CD4-positive, alpha-beta T cell (primary cell): Measurements from ENCODE around the gene CA4. TPM values are rescaled to one million over a fixed set of nuclear protein-coding genes. Genes with fewer than 3 reads are reported as not detected.

Experiments used
- ATAC-seq: fragments of 200-7000 bp; cut with Tn5 transposase; one replicate; pipeline ENCODE4 v1.10.0; 2022; ENCODE audit warnings: mild to moderate bottlenecking; ENCODE audit not compliant: poor library complexity
- CTCF ChIA-PET: fragments of 350-600 bp; sonication (Branson Sonifier 250); formaldehyde crosslinking; loops from one replicate; lab custom pipeline; 2021; ENCODE audit warnings: antibody characterized with exemption, inconsistent platforms; lab: Charles Lee
- POLR2A ChIA-PET: fragments of 350-600 bp; sonication (Branson Sonifier 250); formaldehyde crosslinking; loops from one replicate; lab custom pipeline; 2021; ENCODE audit warnings: antibody characterized with exemption, inconsistent platforms; lab: Charles Lee
- DNase-seq, 14 experiments: peaks; one replicate each; pipeline ENCODE4 v3.0.0-alpha.2; 2013 to 2020; ENCODE audit warnings: mixed read lengths in 2 of 14
- H3K27ac ChIP-seq, 2 donors: one replicate each; pipeline versions ENCODE4 v1.5.1 to v1.7.0; 2013; ENCODE audit warnings: low read length in 2 of 2, low read depth in 1 of 2, mild to moderate bottlenecking in 1 of 2
- H3K27me3 ChIP-seq, 2 experiments: 1 replicate in 1 of 2; 2 replicates in 1 of 2; pipeline versions ENCODE4 v1.6.1 to v1.7.0; 2013; ENCODE audit warnings: low read length in 2 of 2, control low read depth in 1 of 2, mild to moderate bottlenecking in 1 of 2, moderate library complexity in 1 of 2; ENCODE audit not compliant: insufficient read depth in 2 of 2, control insufficient read depth in 1 of 2
- H3K36me3 ChIP-seq: one replicate; pipeline ENCODE4 v1.6.1; 2013; ENCODE audit warnings: low read length, control low read depth; ENCODE audit not compliant: insufficient read depth
- H3K4me1 ChIP-seq: one replicate; pipeline ENCODE4 v1.6.1; 2013; ENCODE audit warnings: low read length, control low read depth; ENCODE audit not compliant: insufficient read depth
- H3K4me3 ChIP-seq: one replicate; pipeline ENCODE4 v1.5.1; 2013; ENCODE audit warnings: mild to moderate bottlenecking, low read length, moderate library complexity
- H3K9me3 ChIP-seq, 2 experiments: 1 replicate in 1 of 2; 2 replicates in 1 of 2; pipeline versions ENCODE4 v1.6.1 to v1.7.0; 2013; ENCODE audit warnings: low read length in 2 of 2, mild to moderate bottlenecking in 2 of 2, control low read depth in 1 of 2, moderate library complexity in 1 of 2; ENCODE audit not compliant: control insufficient read depth in 1 of 2, insufficient read depth in 1 of 2
- H3K27ac Mint-ChIP-seq: one replicate; pipeline ENCODE4 v1.8.0; 2020; ENCODE audit warnings: mixed read lengths
- H3K27me3 Mint-ChIP-seq: one replicate; pipeline ENCODE4 v1.8.0; 2021; ENCODE audit warnings: mixed read lengths
- H3K36me3 Mint-ChIP-seq: one replicate; pipeline ENCODE4 v1.8.0; 2021; ENCODE audit warnings: low read depth, mixed read lengths
- H3K4me1 Mint-ChIP-seq: one replicate; pipeline ENCODE4 v1.8.0; 2021; ENCODE audit warnings: low read depth, mixed read lengths
- H3K4me3 Mint-ChIP-seq: one replicate; pipeline ENCODE4 v1.8.0; 2020; ENCODE audit warnings: mild to moderate bottlenecking, mixed read lengths
- H3K9me3 Mint-ChIP-seq: one replicate; pipeline ENCODE4 v1.8.0; 2020; ENCODE audit warnings: mixed read lengths
- CTCF ChIP-seq: fragments of 200-600 bp; IDR thresholded peaks from one replicate; pipeline ENCODE4 v1.8.0; 2022; ENCODE audit warnings: antibody characterized with exemption, mild to moderate bottlenecking
- intact Hi-C, 2 experiments: fragments of 100-400 bp; cut with DNase I in 1 of 2; cut with micrococcal nuclease in 1 of 2; formaldehyde crosslinking; loops; one replicate each; pipeline versions ENCODE4 v1.15.1 to v1.9.0; 2023 to 2025; cut with DNase I, micrococcal nuclease
- total RNA-seq, 174 experiments: library from RNA in 2 of 174; stranded (reverse) in 2 of 174; gene quantifications; one replicate each; pipeline ENCODE4 v1.2.3 and lab custom pipeline; 2021 to 2026

CA4 gene
- total RNA-seq, 2 experiments from 2014 or later = not detected

- no peak overlapping the region for H3K27ac Mint-ChIP-seq
- POLR2A ChIA-PET = no interaction called here
These were observed 41.1 kb upstream of the CA4 start for GRCh38 chr17:60108712-60109111.

GRCh38 chr17:60109161-60109560, 40.6 kb upstream of the CA4 start:
- ATAC-seq (no peak), DNase-seq (no peak)
- Mint-ChIP-seq H3K27ac (no peak overlapping the region), H3K4me1 (no peaks in the 10 kb centered on the region), H3K27me3 (peaks cover 50% of the 10 kb centered on the region), H3K36me3 (no peaks in the 10 kb centered on the region), H3K9me3 (no peaks in the 10 kb centered on the region), H3K4me3 (no peak overlapping the region)
- Histone ChIP-seq H3K27me3 (peaks cover 0 to 13% of the 10 kb centered on the region in 2 experiments), H3K4me1 (no peaks in the 10 kb centered on the region), H3K4me3 (no peak overlapping the region), H3K27ac (no peak overlapping the region), H3K36me3 (no peaks in the 10 kb centered on the region), H3K9me3 (no peaks in the 10 kb centered on the region)
- ChIA-PET CTCF (interaction anchor here (0.9 kb wide), 1 partner anchor 34 kb away, joined by 3 read pairs; no protein-coding TSS in a partner anchor), POLR2A (no interaction called here)
- no peak for TF ChIP-seq CTCF
- intact Hi-C loops = loop anchor here (5.0 to 10.0 kb wide), 2 partner anchors 326 to 328 kb away; no protein-coding TSS in a partner anchor

More at GRCh38 chr17:60108712-60109111, 41.1 kb upstream of the CA4 start:
- Histone ChIP-seq H3K9me3 (no peaks in the 10 kb centered on the region), H3K27ac (no peak overlapping the region), H3K36me3 (no peaks in the 10 kb centered on the region), H3K4me3 (no peak overlapping the region), H3K27me3 (peaks cover 0 to 13% of the 10 kb centered on the region in 2 experiments), H3K4me1 (no peaks in the 10 kb centered on the region)
- Mint-ChIP-seq H3K4me1 (no peaks in the 10 kb centered on the region), H3K36me3 (no peaks in the 10 kb centered on the region), H3K9me3 (no peaks in the 10 kb centered on the region), H3K27me3 (peaks cover 55% of the 10 kb centered on the region), H3K4me3 (no peak overlapping the region)
- no peak for TF ChIP-seq CTCF
- ATAC-seq (no peak), DNase-seq (no peak)
- CTCF ChIA-PET = interaction anchor here (0.9 kb wide), 1 partner anchor 34 kb away, joined by 3 read pairs; no protein-coding TSS in a partner anchor
- intact Hi-C loops = loop anchor here (5.0 to 10.0 kb wide), 2 partner anchors 326 to 329 kb away; no protein-coding TSS in a partner anchor

- no peak overlapping the region for H3K4me3 Mint-ChIP-seq
- CTCF ChIA-PET = no interaction called here
- intact Hi-C loops = no loop called here
These were observed 39.2 kb upstream of the CA4 start for GRCh38 chr17:60110586-60110985.

More at GRCh38 chr17:60110586-60110985, 39.2 kb upstream of the CA4 start:
- H3K4me3 ChIP-seq = no peak overlapping the region
- H3K9me3 ChIP-seq = no peaks in the 10 kb centered on the region
- Mint-ChIP-seq H3K27me3 (peaks cover 47% of the 10 kb centered on the region), H3K36me3 (no peaks in the 10 kb centered on the region), H3K4me1 (no peaks in the 10 kb centered on the region), H3K27ac (no peak overlapping the region), H3K9me3 (no peaks in the 10 kb centered on the region)
- ATAC-seq (no peak), DNase-seq (no peak)
- POLR2A ChIA-PET = no interaction called here
- no peak for TF ChIP-seq CTCF
- H3K4me1 ChIP-seq = no peaks in the 10 kb centered on the region
- H3K27ac ChIP-seq = no peak overlapping the region
- H3K36me3 ChIP-seq = no peaks in the 10 kb centered on the region
- peaks cover 0 to 13% of the 10 kb centered on the region in 2 experiments for H3K27me3 ChIP-seq
